HT-29 (cell line): ENCODE data around the gene FHOD3. TPM values are rescaled to one million over a fixed set of nuclear protein-coding genes. Genes with fewer than 3 reads are reported as not detected.
"Not testable (repeated sequence)": the region's sequence is repeated elsewhere in the genome, so short reads cannot be mapped to it uniquely, and the experiment has no call there.

Experiments used
- DNase-seq: peaks from one replicate; pipeline ENCODE4 v3.0.0-alpha.2; 2015; ENCODE audit warnings: low spot score
- total RNA-seq: library from RNA; depleted of rRNA; stranded (reverse); fragments of >200 nt; shearing (Covaris generic); gene quantifications from 2 replicates; pipeline ENCODE4 v1.2.3, GENCODE V29; 2014

The FHOD3 gene
- total RNA-seq, 1 experiment from 2014 or later = not detected

DNA sequence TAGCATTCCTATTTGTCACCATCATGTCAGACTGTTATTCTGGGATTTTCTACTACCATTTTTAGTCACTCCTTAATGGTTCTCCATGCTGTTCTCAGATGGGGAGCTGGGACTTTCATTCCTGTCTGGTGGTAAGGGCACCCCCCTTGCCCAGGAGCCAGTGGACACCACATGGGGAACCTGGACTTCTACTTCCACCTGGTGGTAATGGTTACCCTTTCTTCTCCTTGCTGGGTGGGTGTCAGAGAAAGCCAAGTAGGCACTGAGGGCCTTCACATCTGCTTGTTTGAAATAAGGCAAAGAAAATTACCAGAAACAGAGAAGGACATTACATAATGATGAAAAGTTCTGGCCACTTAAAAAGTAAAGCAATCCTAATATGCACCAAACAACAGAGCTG is 239.8 kb downstream of the FHOD3 start:
- DNase-seq = no peak

DNA sequence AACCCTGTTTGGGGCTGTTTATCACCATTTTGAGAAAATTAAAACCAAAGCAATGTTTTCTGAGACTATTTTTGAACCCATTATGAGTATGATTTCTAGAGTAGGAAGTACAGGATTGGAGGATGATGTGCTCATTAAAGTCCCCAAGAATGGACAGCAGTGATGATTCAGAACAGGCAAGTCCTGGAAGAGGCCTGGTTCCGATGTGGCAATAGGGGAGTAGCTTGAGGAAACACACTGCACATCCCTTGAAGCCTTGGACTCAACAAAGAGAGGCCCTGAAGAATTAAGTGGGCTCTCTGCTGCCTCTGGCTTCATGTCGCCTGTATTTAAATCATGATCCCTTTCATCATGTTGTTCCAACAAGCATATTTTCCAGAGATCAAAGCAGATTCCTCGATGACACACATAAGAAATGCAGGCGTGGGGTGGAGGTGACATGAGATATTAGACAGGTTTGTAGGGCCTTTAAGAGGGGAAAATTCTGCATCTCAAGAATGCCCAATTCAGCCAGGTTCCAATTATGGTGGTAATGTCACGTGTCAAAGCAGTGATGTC is 242.2 kb downstream of the FHOD3 start:
- DNase-seq = no peak

DNA sequence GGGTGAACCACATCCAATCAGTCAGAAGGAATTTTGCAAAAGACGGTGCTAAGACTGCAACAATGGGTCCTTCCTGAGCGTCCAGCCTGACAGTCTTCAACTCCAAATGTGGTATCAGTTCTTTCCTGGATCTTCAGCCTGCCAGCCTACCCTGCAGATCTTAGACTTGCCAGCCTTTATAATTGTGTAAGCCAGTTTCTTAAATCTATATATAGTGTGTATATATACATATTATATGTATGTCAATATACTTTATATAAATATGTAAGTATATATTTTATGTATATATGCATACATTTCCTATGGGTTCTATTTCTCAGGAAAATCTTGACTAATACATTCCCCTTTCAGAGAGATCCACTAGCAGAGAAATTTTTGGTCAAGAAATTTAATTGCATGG is 245.5 kb downstream of the FHOD3 start:
- DNase-seq = no peak

DNA sequence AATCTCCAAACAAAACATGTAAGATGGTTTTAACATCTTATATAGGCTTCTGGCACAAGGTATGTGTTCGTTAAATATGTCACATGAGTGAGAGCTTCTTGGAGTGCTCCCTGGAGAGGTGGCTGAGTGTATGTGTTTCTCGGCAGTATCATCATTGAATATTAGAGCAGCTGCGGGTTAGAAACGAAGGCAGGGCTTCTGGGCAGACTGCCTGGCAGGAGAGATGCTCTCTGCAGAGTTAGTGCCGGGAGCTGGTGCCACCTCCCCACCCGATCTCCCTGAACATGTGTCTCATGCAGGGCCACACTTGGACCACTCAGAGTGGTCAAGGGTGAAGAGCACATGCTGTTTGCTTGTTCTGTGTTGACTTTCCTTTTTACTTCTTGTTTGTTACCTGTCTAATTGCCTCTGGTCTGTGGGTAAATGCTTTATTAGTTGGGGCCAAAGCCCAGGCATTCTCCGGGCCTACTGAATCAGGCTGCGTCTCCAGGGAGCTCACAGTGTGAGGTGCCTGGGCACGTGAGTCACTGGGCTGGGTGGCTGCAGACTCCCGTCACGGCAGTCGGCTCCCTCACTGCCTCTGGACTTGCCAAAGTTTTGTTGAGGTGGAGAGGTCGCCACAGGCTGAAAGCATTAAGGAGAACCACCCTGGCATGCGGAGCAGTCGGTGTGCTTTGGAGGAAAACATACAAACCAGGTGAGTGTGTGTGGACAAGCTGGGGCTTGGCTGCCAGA is 246.6 kb downstream of the FHOD3 start:
- no peak for DNase-seq

DNA sequence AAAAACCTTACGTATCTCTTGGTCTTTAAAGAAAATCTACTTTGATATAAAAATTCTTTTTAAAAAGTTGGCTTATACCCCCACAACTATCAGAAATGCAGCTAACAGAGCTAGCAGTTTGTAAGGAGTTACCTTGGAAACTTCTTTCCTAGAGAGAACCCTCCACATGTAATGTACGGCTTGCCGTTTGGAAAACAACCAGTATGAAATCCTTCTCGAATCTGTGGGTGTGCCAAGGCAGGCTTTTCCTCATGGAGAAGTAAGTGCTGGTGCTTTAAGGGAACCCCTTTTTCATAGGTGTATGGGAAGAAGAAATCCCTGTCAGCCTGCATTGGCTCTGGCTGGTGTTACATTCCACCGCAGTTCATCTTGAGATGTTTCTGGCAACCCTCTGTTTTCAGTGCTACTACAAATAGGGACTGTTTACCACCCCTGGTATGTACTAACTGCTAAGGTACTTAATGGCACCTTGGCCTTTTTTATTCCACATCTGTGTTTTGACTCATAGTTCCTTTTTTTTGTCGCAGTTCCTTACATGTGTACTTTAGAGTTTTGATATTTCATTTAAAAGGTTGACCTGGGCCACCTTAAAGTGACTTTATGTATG is 248.4 kb downstream of the FHOD3 start:
- DNase-seq = no peak

DNA sequence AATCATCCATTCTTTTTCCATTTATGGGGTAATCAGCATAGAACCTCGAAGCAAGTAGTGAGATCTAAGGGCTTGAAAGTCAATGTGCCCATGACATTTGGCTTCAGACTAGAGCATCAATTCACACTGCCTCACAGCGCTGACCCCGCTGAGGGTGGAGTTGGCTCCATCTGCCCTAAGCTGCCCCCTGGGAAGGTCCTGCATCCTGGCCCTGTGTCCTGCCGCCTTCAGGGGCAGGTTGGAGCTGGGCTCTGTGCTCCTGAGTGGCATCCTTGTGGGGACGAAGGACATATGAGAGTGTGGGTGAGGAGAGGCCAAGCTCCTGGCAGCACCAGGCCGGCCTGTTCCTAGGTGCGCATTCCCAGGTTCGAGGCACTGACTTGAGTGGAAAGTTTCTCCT is 249.4 kb downstream of the FHOD3 start:
- DNase-seq = no peak

DNA sequence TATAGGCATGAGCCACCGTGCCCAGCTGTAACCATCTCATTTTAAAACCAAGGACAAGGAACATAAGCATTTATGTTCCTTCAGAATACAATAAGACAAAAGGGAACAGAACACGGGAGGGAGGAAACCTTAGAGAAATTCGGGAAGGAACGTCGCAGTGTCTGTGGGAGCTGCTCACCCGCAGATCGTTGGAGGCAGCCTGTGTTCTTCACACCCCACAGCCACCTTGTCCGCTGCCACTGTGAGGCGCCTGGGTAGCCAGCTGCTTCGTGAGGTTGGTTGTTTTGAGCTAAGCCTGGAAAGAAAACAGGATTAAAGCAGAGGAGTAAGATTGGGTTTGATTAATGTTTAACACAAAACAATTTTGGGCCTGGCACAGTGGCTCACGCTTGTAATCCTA is 250.0 kb downstream of the FHOD3 start:
- DNase-seq = no peak

DNA sequence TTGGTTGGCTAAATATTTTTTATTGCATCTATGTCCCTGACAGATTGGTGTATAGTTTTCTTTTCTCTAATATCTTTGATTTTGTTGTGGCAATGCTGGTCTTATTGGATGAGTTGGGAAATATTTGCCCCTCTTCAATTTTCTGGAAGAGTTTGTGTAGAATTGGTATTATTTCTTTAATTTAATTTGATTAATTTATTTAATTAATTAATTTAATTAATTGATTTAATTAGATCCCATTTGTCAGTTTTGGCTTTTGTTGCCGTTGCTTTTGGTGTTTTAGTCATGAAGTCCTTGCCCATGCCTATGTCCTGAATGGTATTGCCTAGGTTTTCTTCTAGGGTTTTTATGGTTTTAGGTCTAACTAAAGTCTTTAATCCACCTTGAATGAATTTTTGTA is 253.8 kb downstream of the FHOD3 start:
- not testable (repeated sequence) for DNase-seq

DNA sequence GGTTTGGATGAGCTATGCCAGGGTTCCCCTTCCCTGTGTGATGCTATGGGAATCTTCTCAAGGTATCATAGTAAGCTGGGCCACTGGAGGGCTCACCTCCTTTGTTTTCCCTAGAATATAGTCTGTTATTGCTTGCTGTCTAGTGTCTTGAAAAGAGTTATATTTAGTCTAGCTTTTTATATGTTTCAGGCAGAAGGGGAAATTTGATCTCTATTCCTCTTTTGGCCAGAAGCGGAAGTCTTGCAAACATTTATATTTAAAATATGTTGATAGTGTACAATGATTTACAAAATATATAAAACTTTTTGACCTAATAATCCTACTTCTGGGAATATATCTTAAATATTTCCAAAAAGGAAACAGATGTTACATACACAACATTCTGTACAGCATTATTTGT is 260.7 kb downstream of the FHOD3 start:
- DNase-seq = no peak

DNA sequence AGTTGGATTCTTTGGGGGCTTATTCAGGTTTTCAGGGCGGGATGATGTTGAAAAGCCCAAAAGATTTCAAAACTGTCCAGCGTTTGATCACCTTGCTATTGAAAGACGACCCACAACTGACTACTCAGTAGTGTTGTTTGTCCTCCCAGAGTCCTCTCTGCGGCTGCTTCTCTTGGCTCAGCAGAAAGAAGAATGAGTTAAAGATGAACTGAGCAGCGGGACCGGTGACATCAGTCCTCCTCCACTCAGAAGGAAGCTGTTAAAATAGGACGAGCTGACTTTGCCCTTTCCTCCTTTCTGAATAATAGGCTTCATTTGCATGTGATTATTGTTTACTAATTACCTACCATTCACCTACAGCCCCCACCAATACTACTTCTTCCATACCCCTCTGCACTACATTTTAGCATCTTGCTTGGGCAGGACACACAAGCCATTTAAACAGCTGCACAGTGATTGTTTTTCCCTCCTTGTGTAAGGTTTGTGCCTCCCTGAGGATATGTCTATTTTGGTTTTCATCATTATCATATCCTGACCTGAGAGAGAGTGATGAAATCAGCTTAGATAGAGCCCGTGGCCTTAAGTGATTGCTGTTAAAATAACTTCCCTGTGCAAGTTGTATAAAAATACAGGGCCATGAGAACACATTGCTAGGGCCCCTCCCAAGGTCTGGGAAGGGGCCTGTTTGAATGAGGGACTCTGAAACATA is 261.8 kb downstream of the FHOD3 start:
- DNase-seq = no peak

DNA sequence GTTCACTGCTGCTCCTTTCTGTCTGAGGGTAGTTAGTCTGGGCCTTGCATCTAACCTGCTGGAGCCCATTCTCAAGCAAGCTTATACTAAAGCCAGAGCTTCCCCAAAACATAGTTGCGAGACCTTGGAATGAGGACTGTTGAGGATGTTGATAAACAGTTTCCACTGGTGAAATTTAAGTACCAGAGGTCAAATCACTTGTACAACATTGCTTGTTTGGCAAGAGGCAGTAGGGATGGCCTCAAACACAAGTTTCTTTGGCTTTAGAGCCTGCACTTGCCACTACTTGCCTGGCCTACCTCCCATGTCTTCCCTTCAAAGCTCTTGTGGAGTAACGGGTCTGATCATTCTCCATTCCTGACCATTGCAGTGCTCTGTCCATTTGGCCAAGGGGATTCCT is 262.7 kb downstream of the FHOD3 start:
- DNase-seq = no peak

DNA sequence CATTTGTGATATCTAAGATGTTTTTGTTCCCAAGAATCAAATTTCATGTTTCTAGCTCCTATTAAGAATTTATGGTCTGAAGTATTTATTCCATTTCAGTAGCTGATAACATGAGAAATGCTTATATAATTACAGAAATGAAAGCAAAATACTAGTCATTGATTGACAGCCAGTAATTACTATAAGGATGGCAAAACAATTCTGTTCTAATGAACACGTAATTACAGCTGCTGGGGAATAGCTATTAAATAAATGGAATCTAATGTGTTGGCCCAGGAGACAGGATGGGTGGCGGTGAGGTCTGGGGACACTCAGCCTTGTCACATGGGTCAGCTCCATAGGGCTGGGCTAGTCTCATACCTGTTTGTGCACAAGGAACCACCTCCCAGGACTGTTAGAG is 263.5 kb downstream of the FHOD3 start:
- no peak for DNase-seq

DNA sequence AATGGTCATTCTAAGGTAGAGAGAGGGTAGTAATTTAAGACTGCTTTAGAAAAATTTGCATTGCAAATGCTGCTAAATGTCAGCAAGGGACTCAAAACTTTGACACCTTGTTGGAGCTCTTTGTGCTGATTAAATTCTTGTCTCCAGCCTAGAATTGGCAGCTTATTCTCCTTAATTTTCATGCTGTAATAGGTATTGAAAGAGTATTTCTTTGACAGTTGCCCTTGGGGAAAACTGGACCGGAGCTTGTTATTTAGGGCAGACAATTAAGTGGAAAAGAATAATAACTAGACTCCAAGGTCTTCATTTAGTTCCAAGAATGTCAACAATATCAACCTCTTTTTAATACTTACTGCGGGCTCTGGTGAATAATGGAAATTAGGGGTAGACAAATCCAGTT is 267.3 kb downstream of the FHOD3 start:
- DNase-seq = no peak

DNA sequence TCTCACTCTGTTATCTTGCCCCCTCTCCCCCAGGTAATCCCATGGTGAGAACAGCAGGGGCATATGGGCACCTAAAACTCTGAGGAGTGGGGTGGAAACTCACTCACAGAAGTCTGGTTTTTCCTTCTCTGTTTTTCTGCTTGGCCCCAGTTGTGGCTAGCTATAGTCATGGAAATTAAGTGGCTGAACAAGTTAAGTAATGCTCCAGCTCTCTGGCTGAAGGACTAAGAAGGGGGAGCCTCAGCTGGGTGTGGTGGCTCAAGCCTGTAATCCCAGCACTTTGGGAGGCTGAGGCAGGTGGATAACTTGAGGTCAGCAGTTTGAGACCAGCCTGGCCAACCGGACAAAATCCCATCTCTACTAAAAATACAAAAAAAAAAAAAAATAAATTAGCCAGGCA is 270.3 kb downstream of the FHOD3 start:
- DNase-seq = no peak

DNA sequence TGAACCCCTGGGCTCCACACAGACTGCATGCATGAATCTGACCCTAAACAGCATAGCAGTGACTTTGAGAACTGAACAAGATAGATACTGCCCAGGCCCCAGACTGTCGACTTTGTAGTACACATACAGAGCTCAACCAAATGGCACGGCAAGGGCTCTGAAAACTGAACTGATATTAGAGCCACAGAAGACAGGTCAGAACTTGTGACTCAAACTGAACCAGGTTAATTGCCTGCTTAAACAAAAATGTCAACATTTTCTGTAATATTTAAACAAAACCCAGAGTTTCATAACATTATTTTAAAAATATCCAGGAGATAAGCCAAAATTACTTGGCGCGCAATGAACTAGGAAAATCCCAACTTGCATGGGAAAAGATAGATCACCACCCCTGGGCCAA is 271.0 kb downstream of the FHOD3 start:
- DNase-seq = no peak

DNA sequence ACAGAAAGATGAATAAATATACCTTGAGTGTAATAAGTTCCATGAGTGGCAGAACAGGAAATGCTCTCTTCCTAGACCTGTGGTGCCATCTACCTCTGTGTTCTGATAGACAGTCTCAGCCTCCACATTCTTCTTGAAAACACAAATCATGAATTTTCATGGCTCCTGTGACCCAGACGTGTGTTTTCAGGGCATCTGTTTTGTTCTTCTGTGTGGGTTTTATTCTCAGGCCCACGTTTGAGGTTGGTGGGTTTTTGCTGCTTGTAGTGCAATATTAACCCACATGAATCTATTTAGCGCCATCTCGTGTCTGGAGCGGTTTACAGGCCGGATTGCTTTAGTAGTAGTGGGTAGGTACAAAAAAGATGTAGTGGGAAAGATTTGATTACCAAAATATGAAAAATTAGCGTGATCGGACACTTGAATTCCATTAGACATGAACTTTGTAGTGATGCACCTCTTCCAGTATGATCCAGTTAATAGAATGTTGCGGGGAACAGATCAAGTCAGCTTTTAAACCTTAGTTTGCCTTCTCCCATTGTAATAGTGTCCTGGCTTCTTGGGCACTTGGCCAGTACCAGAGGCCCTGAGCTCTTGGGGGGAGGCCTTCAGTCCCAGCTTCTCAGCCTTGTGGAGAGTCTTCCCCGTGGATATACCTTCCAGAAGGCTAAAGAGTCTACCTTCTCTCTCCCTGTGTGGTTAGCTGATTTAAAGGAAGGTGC is 274.8 kb downstream of the FHOD3 start:
- peak; percentile 57 for DNase-seq

DNA sequence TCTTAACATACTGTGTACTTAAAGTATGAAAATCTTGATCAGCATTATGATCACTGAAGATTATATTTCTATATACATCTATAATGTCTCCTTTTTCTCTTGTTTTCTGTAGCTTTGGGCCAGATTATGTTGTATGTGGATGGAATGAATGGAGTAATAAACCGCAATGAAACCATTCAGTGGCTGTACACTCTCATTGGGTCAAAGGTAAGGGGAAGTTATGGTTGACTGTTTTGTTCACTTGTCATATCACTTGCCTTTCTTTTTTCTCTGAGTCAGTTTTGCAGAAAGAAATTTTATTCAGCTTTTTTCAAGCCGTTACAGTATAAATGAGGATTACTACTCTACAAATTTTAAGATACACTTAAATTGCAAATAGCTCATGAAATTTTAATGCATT is 278.8 kb downstream of the FHOD3 start:
- no peak for DNase-seq

DNA sequence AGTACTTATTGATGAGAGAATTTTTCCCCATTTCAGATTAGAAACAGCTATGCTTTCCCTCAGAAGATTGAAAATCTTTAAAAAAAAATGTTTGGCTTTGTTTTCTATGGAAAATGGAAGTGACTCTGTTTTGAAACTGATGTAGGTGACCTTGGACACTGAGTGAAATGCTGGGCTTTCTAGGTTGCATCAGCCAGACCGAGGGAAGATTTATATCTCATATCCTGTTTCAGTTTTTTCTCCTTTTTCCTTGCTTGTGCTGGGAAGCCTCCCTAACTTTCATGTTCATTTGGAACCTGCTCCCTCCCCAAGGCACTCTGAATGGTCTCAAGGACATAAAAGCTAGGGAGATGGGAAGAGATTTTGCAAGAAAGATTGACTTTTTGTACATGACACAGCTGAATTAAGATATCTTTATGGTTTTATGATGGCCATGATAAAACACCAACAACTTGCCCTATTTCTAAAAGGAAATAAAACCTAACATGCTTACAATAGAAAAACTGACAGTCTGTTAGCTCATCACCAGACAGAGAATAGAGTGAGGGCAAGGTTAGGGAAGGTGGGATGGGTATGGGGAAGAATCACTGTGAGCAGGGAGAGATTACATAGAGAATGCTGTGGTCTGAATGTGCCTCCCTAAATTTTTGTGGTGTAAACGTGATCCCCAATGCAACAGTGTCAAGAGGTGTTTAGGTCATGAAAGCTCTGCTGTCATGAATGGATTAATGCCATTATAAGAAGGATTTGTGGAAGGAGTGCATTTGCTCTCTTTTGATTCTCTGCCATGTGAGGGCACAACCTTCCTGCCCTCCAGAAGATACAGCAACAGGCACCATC is 281.6 kb downstream of the FHOD3 start:
- DNase-seq = no peak

DNA sequence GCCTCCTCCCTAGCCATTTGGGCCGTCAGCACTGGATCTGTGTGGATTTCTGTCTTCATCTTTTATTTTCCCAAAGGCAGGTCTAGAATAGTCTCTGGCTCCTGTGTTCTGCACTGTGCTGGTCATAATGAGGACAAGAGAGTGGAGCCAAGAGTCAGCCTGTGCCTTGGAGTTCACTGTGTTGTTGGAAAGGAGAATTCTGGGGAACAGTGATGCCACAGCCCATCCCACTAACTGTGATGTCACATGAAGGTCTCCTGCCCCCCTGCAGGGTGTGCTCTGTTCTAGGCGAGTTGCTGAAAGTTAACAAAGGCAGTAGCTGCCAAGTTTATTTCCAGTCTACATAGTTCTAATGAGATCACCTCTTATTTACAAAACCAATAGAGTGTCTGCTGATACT is 282.8 kb downstream of the FHOD3 start:
- DNase-seq = no peak

DNA sequence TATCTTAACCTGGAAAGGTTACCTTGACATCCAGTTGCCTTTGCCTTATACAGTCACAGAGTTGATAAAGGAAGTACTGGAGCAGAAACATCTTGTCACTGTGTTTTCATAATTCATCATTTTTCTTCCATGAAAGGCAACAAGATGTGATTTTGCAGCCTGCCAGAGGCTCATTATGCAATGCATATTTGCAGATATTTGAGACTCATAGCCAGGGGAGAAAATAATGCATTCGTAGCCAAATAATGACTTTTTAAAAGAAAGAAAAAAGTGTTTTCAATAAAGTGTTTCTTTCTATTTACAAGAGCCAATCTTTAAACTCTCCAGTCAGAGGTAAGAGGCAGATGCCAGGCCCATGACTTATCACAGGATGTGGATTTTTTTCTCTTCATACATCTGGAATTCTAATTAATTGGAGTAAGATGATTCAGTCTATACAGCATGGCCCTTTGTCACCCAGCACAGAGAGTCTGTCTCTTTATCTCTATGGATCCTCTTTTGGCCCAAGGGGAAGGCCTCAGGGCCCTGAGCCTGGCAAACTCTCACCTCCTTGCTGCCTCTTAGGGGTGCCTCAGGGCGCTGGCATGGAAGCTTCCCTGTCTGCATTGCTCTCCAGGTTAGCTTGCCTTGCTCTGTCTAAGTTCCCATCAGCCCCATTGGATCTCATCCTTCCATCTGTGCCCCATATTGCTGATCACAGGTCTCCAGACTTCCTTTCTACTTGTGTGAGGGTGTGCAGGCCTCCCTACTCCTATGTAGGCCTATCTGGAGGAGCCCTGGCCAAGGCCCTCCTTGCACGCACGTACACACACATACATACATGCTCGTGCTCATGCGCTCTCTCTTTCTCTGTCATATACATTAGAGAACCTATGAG is 283.6 kb downstream of the FHOD3 start:
- DNase-seq = no peak
